Mucosa of rectum (tissue), 2 donors: Measurements from ENCODE around the gene ZNF79.
"Not testable (repeated sequence)": the region's sequence is repeated elsewhere in the genome, so short reads cannot be mapped to it uniquely, and the experiment has no call there.

Experiments
- H3K27ac ChIP-seq, 2 donors: one replicate each; pipeline ENCODE4 v1.7.0; 2013; ENCODE audit warnings: inconsistent platforms in 2 of 2, low read depth in 2 of 2, low read length in 2 of 2
- H3K27me3 ChIP-seq, 2 donors: one replicate each; pipeline ENCODE4 v1.7.0; 2013; ENCODE audit warnings: low read length in 2 of 2; ENCODE audit not compliant: control insufficient read depth in 2 of 2, insufficient read depth in 2 of 2
- H3K36me3 ChIP-seq, 2 donors: one replicate each; pipeline ENCODE4 v1.7.0; 2013; ENCODE audit warnings: low read length in 2 of 2; ENCODE audit not compliant: control insufficient read depth in 2 of 2, insufficient read depth in 2 of 2
- H3K4me1 ChIP-seq, 2 donors: one replicate each; pipeline ENCODE4 v1.7.0; 2013; ENCODE audit warnings: low read length in 2 of 2, mild to moderate bottlenecking in 1 of 2; ENCODE audit not compliant: control insufficient read depth in 2 of 2, insufficient read depth in 2 of 2
- H3K4me3 ChIP-seq, 2 donors: one replicate each; pipeline ENCODE4 v1.7.0; 2013; ENCODE audit warnings: low read length in 2 of 2
- H3K9ac ChIP-seq, 2 donors: one replicate each; pipeline ENCODE4 v1.7.0; 2013; ENCODE audit warnings: low read length in 2 of 2, low read depth in 1 of 2, mild to moderate bottlenecking in 1 of 2
- H3K9me3 ChIP-seq, 2 donors: one replicate each; pipeline ENCODE4 v1.7.0; 2013; ENCODE audit warnings: low read length in 2 of 2; ENCODE audit not compliant: control insufficient read depth in 2 of 2
- donor health status: healthy.
- donor health status: Normal muscosa, but diverticular disease.

Gene ZNF79

DNA sequence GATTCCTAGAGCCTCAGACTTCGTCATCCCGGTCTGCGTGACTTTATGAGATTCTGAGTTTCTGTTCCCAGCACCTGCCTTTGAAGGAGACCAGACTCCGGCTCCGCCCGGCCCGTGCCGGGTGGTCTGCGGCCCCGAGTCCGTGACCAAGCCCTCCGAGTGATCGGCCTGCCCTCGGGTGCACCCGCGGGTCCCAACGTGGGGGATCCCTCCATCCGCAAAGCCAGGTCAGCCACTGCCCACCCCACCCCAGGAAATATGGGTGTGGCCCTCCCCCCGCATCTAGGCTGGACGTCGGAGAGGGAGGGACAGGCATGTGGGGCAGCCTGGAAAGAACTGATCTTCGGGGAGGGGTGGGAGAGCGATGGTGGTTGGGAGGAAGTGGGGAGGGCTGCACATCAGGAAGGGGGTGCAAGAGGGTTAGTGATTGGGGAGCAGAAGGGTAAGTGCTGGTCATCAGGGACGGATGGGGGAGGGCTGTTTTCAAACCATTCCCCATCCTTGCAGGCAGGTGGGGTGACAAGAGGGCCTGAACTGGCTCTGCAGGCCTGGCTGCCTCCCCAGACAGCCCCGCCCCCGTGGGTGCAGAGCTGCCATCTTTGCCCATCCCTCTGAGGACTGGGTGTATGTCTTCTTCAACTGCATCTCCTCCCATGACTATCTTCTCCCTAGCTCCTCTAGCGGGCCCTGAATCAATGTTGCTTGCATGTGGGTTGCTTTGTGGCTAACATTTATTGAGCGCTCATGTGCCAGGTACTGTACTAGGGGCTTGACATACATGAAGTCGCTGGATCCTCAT lies 27.9 kb downstream of the ZNF79 start:
- H3K27me3 ChIP-seq: no peaks in the 10 kb centered on the region
- H3K4me3 ChIP-seq: peak overlapping the region; percentile 94 to 96
- H3K4me1 ChIP-seq: peaks cover 22 to 30% of the 10 kb centered on the region in 2 donors
- H3K36me3 ChIP-seq: peaks cover 33 to 37% of the 10 kb centered on the region in 2 donors
- H3K27ac ChIP-seq: peak overlapping the region; percentile 92 to 94
- H3K9me3 ChIP-seq: no peaks in the 10 kb centered on the region
- peak overlapping the region; percentile 87 to 96 for H3K9ac ChIP-seq

GRCh38 chr9:127452691-127453090 lies 28.5 kb downstream of the ZNF79 start:
- no peaks in the 10 kb centered on the region for H3K27me3 ChIP-seq
- peak overlapping the region; percentile 94 to 96 for H3K4me3 ChIP-seq
- peaks cover 29 to 37% of the 10 kb centered on the region in 2 donors for H3K36me3 ChIP-seq
- H3K9me3 ChIP-seq: no peaks in the 10 kb centered on the region
- peak overlapping the region in 1 of 2 donors; percentile 96 for H3K9ac ChIP-seq
- peak overlapping the region; percentile 92 to 94 for H3K27ac ChIP-seq
- H3K4me1 ChIP-seq: peaks cover 22 to 30% of the 10 kb centered on the region in 2 donors

DNA sequence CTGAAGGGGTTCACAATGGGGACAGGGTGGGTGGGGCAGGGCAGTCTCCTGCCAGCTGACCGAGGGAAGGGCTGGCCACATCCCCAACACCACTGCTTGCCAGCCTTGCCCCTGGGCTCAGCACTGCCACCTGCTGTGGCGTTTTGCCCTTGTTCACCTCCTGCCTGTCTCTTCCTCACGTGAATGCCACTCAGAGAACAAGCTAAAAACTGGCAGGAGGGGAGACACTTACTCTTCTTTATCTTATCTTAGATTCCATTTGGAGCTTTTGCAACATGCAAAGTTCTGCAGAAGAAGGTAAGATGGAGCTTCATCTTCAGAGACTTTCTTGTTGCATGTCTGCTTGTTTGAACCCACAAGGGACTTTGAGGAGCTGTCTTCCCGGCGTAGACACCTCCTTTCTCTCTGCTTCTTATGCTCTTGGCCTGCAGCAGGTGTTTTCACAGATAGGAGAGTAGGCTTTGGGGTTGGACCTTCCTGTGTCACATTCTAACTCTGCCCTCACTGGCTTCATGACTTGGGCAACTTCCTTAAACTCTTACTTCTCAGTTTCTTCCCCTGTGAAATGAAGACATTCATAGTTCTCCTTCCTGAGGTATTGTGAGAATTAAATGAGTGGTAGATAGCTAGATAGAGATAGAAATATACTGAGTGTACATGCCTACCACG lies 31.3 kb downstream of the ZNF79 start:
- H3K4me3 ChIP-seq: no peak overlapping the region
- H3K27me3 ChIP-seq: no peaks in the 10 kb centered on the region
- no peak overlapping the region for H3K27ac ChIP-seq
- peaks cover 10 to 13% of the 10 kb centered on the region in 2 donors for H3K4me1 ChIP-seq
- no peak overlapping the region for H3K9ac ChIP-seq
- H3K36me3 ChIP-seq: peaks cover 12 to 29% of the 10 kb centered on the region in 2 donors
- no peaks in the 10 kb centered on the region for H3K9me3 ChIP-seq

- H3K9ac ChIP-seq: no peak overlapping the region
- no peak overlapping the region for H3K27ac ChIP-seq
- H3K36me3 ChIP-seq: peaks cover 27 to 41% of the 10 kb centered on the region in 2 donors
- H3K4me1 ChIP-seq: peaks cover 6% of the 10 kb centered on the region in 2 donors
- H3K27me3 ChIP-seq: no peaks in the 10 kb centered on the region
- no peak overlapping the region for H3K4me3 ChIP-seq
- no peaks in the 10 kb centered on the region for H3K9me3 ChIP-seq
Observed at GRCh38 chr9:127457191-127457878, 33.2 kb downstream of the ZNF79 start.

DNA sequence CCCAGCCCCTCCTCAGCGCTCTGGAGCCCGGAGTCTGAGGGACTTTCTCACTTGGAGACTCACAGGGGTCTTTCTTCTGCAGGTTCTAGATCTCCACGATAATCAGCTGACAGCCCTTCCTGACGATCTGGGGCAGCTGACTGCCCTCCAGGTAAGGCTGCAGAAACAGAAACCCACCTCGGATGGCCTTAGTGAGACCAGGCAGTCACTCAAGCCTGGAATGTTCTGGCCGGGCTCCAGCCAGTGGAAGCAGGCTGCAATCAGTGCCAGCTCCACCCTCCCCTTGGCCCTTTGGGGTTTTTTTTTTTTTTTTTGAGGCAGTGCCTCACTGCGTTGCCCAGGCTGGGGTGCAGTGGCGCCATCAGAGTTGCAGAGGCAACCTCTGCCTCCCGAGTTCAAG lies 34.7 kb downstream of the ZNF79 start:
- Histone ChIP-seq H3K27me3 (no peaks in the 10 kb centered on the region), H3K4me3 (no peak overlapping the region), H3K9ac (no peak overlapping the region), H3K4me1 (no peaks in the 10 kb centered on the region), H3K9me3 (no peaks in the 10 kb centered on the region), H3K36me3 (peaks cover 31 to 53% of the 10 kb centered on the region in 2 donors), H3K27ac (no peak overlapping the region)

DNA sequence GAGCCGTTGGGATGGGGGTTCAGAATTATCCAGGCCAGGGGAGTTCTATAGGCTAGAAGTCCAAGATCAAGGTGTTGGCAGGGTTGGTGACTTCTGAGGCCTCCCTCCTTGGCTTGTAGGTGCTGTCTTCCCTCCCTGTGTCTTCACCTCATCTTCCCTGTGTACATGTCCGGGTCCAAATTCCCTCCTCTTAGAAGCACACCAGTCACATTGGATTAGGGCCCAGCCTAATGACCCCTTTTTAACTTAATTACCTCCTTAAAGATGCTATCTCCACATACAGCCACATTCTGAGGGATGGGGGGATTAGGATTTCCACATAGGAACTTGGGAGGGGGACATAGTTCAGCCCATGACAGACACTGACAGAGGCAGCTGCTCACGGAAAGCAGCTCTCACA lies 39.2 kb downstream of the ZNF79 start:
- Histone ChIP-seq H3K9ac (no peak overlapping the region), H3K27me3 (no peaks in the 10 kb centered on the region), H3K4me1 (no peaks in the 10 kb centered on the region), H3K9me3 (no peaks in the 10 kb centered on the region), H3K4me3 (no peak overlapping the region), H3K27ac (no peak overlapping the region), H3K36me3 (peaks cover 42 to 65% of the 10 kb centered on the region in 2 donors)

GRCh38 chr9:127463911-127464310 lies 39.7 kb downstream of the ZNF79 start:
- no peaks in the 10 kb centered on the region for H3K4me1 ChIP-seq
- H3K27me3 ChIP-seq: no peaks in the 10 kb centered on the region
- peaks cover 42 to 62% of the 10 kb centered on the region in 2 donors for H3K36me3 ChIP-seq
- H3K4me3 ChIP-seq: no peak overlapping the region
- no peak overlapping the region for H3K9ac ChIP-seq
- H3K27ac ChIP-seq: no peak overlapping the region
- no peaks in the 10 kb centered on the region for H3K9me3 ChIP-seq

DNA sequence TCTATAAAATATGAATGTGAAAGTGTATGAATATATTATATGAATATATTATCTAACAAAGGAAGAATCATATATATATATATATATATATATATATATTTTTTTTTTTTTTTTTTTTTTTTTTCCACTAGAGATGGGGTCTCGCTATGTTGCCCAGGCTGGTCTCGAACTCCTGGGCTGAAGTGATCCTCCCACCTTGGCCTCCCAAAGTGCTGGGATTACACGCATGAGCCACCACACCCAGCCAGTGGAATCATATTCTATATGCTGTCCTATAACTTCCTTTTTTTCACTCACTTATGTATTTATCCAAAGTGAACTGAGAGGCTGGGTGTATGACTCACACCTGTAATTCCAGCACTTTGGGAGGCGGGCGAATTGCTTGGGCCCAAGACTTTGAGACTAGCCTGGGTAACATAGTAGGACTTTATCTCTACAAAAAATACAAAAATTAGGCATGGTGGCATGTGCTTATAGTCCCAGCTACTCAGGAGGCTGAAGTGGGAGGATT lies 42.3 kb downstream of the ZNF79 start:
- not testable (repeated sequence) for H3K4me3 ChIP-seq, H3K9ac ChIP-seq, H3K9me3 ChIP-seq, H3K27ac ChIP-seq, H3K4me1 ChIP-seq, H3K27me3 ChIP-seq
- peaks cover 35 to 48% of the 10 kb centered on the region in 2 donors for H3K36me3 ChIP-seq

GRCh38 chr9:127467621-127468020 lies 43.4 kb downstream of the ZNF79 start:
- Histone ChIP-seq H3K36me3 (peaks cover 24 to 38% of the 10 kb centered on the region in 2 donors), H3K9me3 (no peaks in the 10 kb centered on the region), H3K4me1 (no peaks in the 10 kb centered on the region), H3K4me3 (no peak overlapping the region), H3K9ac (no peak overlapping the region), H3K27ac (no peak overlapping the region), H3K27me3 (no peaks in the 10 kb centered on the region)

GRCh38 chr9:127470662-127471061 lies 46.5 kb downstream of the ZNF79 start:
- H3K36me3 ChIP-seq: peaks cover 22 to 35% of the 10 kb centered on the region in 2 donors
- no peaks in the 10 kb centered on the region for H3K4me1 ChIP-seq
- H3K4me3 ChIP-seq: no peak overlapping the region
- no peak overlapping the region for H3K9ac ChIP-seq
- H3K27me3 ChIP-seq: no peaks in the 10 kb centered on the region
- no peak overlapping the region for H3K27ac ChIP-seq
- H3K9me3 ChIP-seq: no peaks in the 10 kb centered on the region
